ENCODE data around the gene THADA.
"Not testable (repeated sequence)": the region's sequence is repeated elsewhere in the genome, so short reads cannot be mapped to it uniquely, and the experiment has no call there.

The THADA gene

DNA sequence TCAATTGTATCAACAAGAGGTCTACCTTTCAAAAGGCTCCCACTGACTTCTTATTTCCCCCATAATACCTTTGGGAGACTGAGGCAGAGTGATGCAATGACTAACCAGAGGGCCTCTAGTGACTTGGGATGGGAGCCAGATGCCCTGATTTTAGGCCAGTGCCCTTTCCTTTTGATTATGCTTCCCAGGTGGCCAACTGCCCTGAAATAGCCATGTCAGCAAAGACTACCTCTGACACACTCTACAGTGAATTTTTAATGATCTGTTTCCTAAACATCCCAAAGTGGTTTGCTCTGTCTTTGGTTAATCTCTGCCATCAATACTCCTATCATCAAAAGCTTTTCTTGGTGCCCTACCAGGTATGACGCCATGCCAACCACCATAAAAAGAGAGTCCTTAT is 303.5 kb downstream of the THADA start:
- in situ Hi-C loops (cut with MboI; ENCODE audit: low sequenced_read_pairs) = no loop called here

DNA sequence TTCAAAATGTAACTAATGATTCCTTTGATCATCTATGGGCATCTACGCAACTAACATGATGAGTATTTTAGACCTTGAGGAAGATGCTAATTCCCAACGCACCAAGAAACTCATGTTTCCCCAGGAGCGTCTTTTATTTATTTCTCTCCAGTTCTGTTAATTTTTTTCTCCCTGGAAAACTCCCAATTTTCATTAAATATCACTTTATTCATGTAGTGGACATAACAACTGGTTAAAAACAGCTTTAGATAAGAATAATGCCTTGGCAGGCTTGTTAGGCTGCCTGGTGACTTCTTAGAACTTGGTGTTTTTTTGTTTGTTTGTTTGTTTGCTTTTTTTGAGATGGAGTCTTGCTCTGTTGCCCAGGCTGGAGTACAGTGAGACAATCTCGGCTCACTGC is 306.5 kb downstream of the THADA start:
- in situ Hi-C loops (cut with MboI; ENCODE audit: low sequenced_read_pairs) = no loop called here

DNA sequence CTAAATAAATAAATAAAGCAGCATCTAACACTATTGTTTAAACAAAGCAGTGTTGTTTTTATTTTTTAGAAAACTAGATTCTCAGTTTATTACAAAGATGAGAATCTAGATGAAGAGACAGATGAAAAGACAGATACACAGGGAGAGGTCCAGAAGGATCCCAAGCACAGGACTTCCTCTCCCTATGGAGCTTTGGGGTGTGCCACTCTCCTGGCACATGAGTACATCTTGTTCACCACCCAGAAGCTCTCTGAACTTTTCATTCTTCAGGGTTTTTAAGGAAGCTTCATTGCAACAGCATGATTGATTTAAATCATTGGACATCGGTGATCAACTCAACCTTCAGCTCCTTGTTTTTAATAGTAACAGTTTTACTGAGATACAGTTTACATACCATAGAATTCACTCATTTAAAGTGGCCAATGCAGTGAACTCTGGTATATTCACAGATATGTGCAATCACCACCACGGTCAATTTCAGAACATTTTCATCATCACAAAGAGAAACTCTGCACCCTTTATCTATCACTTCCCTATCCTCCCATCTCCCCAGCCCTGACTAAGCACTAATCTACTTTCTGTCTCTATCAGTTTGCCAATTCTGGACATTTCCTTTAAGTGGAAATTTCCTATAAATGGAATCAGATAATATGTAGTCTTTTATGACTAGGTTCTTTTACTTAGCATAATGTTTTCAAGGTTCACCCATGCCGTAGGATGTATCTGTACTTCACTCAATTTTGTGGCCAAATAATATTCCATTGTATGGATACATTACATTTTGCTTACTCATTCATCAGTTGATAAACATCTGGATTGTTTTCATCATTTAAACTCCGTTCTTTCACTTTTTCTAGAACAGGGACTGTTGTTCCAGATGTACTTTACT is 307.2 kb downstream of the THADA start:
- in situ Hi-C loops (cut with MboI; ENCODE audit: low sequenced_read_pairs) = no loop called here

DNA sequence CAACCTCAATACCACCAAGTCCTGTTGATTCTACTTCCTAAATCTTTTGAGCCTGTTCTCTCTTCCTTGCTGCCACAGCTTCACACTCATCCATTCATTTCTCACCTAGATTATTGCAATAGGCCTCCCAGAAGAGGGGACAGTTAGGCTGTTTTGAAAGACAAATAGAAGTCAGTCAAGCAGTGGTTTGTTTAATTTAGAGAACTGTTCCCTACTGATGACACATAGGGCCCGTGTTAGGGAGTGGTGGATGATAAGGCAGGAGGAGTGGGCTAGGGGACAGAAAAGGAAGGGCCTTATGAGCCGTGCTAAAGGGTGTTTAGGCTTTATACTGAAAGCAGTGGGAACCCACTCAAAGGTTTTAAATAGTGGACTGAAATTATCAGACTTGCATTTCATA is 309.9 kb downstream of the THADA start:
- in situ Hi-C loops (cut with MboI; ENCODE audit: low sequenced_read_pairs) = no loop called here

DNA sequence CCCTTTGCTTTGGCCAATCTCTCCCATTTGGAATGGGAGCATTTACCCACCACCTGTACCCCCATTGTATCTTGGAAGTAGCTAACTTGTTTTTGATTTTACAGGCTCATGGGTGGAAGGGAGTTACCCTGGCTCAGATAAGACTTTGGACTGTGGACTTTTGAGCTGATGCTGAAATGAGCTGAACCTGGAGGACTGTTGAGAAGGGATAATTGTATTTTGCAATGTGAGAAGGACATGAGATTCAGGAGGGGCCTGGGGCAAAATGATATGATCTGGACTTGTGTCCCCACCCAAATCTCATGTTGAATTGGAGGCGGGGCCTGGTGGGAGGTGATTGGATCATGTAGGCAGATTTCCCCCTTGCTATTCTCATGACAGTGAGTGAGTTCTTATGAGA is 310.9 kb downstream of the THADA start:
- in situ Hi-C loops (cut with MboI; ENCODE audit: low sequenced_read_pairs) = no loop called here

DNA sequence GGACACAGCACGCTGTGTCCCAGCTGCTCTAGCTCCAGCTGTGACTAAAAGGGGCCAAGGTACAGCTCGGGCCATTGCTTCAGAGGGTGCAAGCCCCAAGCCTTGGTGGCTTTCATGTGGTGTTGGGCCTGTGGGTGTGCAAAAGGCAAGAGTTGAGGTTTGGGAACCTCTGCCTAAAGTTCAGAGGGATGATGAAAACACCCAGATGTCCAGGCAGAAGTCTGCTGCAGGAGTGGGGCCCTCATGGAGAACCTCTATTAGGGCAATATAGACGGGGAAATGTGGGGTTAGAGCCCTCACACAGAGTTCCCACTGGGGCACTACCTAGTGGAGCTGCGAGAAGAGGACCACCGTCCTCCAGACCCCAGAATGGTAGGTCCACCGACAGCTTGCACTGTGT is 311.5 kb downstream of the THADA start:
- in situ Hi-C loops (cut with MboI; ENCODE audit: low sequenced_read_pairs) = not testable (repeated sequence)

DNA sequence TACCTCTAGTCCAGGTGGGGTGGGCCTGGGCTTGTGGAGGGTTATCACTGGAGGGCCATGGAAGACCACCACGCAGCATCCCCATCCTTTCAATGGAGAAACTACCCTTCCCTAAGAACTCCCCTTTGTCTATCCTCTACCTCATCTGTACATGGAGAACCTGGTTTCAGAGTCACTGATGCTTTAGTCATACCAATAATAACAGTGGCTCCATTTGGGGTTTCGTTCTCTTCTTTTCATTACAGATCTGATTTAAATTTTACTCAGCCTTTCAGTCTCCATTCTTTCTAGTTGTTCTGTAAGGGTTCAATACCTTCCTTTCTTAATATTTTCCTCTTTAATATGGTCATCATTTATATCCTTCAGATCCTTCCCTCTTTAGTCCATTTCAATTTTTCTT is 314.8 kb downstream of the THADA start:
- in situ Hi-C loops (cut with MboI; ENCODE audit: low sequenced_read_pairs) = no loop called here

DNA sequence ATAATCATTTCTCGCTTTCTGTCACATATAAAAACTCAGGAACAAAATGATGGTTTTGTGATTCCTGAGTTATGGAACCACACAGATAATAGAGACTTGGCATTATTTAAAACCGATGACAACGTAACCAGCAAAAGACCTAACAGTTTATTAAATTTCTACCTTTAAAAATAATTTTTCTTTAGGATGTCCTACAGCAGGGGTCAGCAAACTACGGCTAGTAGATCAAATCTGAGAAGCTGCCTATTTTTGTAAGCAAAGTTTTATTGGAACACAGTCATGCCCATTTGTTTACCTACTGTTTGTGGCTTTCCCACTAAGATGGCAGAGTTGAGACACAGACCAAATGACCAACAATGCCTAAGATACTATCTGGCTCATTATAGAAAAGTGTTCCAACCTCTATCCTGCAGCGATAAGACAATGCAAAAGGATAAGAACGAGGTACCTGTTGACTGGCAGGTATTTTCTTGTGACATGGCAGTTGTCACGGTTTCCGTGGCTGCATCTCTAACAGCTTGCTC is 316.5 kb downstream of the THADA start:
- in situ Hi-C loops (cut with MboI; ENCODE audit: low sequenced_read_pairs) = no loop called here

DNA sequence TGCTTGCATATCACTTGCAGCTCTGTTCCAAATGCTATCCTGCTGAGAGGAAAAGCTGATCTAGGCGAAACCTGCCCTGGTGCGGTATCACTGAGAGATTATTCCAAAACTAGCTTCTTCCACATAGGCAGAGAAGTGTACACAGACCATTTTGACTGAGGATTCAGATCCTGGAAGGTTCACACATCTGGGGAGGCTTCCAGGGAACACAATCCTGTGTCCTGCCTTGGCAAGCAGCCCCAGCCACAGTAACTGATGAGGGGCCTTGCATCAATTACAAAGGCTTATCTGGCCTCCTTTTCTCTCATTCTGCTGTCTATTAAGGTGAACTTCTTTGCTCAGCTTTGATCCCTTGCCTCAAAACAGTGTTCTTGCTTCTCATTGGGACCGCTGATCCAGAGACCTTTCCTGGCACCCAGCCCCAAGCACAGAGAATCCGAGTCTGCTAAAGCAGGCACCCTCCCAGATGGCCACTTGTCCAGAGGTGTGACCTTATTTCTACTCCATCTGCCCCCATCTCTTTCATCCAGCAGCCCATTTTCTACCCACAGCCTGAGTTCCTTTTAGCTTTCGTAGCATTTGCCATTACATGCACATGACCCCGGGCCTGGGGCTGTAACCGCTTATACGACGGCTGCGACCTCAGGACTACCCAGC is 317.1 kb downstream of the THADA start:
- in situ Hi-C loops (cut with MboI; ENCODE audit: low sequenced_read_pairs) = no loop called here

DNA sequence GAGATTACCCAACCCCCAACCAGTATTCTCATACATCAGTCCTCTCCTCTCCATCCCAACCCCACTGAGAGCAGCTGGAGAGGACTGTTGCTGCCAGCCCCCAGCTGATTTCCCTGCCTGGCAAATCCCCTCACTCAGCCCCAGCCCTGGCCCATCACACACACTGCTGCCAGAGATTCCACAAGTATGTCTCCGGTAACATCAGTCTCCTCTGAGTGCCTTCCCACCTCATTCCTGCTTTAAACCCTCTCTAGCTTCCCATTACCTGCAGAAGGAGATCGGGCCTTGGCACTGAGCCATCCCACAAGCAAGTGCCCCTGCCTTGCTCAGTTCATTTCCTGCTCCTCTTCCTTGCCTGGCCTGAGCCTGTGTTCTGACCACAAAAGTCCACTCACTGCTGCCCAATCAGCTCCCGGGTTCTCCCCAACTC is 318.9 kb downstream of the THADA start:
- in situ Hi-C loops (cut with MboI; ENCODE audit: low sequenced_read_pairs) = no loop called here

DNA sequence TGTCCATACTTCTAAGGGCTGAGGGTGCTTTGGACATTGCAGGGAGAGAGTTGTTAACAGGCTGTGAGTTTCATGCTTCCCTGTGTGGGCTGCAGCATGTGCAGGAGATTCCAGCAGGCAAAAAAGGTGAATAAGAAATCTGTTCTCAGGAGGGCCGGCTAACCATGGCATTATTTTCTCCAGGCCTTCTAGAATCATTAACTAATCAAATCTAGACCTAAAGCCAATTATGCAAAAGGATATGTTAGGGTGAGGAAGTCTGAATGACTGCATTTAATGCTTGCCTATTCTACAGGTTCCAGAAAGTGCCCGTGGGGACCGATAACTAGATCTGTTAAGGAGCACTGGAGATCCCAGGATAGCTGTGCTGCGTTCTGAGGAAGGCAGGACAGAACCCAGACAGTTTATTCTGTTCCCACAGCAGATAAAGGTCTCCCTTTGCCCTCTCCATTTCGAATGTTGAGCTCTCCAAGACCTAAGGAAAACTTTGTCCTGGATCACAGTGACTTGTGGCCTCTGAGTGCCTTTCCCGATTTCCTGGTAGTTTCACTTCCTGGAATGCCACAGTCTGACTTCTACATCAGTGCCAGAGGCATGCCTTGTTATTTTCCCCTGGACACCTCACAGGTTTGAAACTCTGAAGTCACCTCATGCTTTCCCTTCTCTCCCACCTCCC is 319.4 kb downstream of the THADA start:
- in situ Hi-C loops (cut with MboI; ENCODE audit: low sequenced_read_pairs) = no loop called here

DNA sequence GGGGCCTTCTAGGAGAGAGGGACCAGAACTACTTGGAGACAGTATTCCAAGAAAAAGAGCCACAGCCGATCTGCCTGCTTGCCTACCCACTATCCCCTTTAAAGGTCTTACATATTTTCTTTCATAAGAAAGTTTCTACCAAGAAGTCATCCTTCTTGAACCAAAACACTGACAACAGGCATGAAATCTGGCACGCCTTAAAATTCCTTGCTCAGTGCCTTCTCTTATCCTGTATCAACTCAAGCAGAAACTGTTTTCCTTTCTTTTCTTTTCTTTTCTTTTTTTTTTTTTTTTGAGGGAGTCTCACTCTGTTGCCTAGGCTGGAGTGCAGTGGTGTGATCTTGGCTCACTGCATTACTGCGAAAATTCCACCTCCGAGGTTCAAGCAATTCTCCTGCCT is 321.1 kb downstream of the THADA start:
- in situ Hi-C loops (cut with MboI; ENCODE audit: low sequenced_read_pairs) = no loop called here

DNA sequence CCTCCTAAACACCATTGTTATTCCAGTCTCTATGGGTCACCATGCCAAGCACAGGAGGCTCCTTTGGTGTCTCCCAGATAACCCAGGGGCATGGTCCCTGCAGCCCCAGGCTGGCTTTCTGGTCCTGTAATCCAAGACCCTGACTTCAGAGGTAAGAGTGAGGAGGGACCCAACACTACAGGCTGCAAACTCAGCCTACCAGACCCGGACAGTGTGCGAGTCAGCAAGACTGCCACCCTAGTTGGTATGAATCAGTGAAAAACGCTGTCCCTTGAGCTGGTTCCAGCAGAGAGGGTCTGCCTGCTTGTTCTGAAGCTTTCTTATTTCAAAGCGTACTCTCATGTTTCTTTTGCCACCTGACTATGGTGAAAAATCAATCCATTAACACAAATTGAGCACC is 321.8 kb downstream of the THADA start:
- in situ Hi-C loops (cut with MboI; ENCODE audit: low sequenced_read_pairs) = no loop called here

DNA sequence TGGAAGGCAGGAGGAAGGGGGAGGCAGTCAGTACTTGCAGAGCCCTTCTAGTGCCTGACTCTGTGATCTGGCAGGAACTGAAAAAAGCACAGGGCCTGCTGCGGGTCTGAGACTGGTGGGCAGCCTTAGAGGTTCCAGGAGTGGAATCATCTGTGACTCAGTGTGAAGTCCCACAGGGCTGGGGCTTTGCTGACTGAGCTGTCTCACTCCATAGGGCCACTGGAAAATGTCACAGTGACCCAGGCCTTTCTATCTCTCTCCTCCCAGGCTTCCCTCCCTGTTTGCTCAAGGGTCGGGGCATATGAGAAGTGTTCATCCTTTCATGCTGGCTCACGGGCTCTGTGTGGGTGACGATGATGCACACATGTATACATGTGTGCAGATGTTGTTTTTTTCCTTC is 322.3 kb downstream of the THADA start:
- in situ Hi-C loops (cut with MboI; ENCODE audit: low sequenced_read_pairs) = no loop called here

DNA sequence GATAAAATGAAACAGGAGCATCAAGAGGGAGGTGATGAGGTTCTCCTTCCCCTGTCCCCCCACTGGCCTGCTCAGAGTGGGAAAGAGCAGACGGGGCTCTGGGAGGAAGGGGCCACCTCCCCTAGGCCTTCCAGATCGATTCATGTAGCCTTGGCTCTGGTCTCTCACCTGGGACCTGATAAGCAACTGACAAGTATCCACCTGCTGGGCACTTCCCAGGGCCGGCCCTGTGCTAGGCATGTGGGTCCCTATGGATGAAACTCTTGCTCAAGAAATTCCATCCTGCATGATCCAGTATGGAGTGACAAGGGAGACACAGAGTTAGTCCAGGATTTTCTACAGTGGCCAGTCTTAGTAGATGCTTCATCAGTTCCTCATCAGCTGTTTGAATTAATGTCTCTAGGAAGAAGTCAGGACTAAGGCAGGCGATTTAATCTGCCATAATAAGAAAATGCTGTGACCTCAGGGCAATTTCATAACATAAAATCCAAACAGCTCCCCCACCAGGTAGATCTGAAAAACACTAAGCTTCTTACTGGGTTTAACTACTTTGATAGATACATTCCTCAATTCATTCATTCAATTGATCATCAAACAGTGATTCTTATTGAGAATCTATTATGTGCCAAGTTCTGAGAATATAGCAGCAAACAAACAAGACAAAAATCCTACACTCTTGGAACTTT is 324.8 kb downstream of the THADA start:
- in situ Hi-C loops (cut with MboI; ENCODE audit: low sequenced_read_pairs) = no loop called here

DNA sequence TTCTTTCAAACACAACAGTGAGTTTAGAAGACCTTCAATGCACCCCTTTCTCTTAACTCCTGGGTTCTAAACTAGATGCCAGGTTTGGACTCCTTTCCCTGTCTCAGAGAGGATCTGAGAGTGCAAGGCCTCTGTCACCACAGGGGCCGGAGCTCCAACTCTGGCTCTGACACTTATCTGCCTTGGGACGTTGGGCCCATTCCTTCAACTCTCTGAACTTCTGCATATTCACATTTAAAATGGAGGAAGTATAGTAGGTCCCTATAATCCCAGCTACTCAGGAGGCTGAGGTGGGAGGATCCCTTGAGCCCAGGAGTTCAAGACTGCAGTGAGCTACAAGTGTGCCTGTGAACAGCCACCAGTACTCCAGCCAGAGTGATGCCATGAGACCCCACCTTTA is 325.4 kb downstream of the THADA start:
- in situ Hi-C loops (cut with MboI; ENCODE audit: low sequenced_read_pairs) = no loop called here

DNA sequence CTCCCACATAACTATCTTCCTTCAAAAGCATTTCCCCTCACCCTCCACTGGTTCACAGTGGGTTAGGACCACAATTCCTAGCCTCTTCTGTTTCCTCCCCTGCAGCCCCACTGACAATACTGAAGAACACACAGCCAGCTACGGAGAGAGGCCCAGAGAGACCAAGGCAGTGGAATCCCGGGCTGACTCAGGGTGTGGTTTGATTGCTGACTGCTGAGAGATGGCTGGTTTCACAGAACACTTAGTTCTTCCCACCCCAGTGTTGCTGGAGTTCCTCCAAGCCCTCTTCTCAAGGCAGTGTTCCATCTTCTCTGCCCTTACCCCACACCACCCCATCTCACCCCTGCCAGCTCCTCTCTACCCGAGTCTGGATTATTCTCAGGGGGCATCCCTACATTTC is 326.1 kb downstream of the THADA start:
- in situ Hi-C loops (cut with MboI; ENCODE audit: low sequenced_read_pairs) = no loop called here

DNA sequence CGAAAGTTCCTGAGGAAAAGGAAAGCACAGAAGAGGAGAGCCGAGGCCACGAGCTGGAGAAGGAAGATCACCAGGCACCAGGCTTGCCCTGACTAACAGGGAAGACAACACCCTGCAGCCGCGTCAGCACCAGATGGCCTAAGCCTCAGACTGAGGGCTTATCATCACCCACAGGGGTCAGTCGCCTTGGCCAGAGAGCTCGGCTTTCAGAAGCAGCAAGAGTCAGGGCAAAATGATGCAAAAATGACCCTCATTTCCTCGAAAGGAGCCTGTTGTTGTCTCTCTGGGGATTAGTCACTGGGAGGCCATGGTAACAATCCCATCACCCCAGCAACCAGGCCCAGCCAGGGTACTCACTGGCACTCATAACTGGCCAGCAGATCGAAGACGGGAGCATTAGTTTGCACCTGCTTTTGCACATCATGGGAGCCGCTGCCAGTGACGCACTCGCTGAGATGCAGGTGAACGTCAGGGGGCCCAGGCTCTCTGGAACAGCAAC is 326.7 kb downstream of the THADA start:
- in situ Hi-C loops (cut with MboI; ENCODE audit: low sequenced_read_pairs) = no loop called here

DNA sequence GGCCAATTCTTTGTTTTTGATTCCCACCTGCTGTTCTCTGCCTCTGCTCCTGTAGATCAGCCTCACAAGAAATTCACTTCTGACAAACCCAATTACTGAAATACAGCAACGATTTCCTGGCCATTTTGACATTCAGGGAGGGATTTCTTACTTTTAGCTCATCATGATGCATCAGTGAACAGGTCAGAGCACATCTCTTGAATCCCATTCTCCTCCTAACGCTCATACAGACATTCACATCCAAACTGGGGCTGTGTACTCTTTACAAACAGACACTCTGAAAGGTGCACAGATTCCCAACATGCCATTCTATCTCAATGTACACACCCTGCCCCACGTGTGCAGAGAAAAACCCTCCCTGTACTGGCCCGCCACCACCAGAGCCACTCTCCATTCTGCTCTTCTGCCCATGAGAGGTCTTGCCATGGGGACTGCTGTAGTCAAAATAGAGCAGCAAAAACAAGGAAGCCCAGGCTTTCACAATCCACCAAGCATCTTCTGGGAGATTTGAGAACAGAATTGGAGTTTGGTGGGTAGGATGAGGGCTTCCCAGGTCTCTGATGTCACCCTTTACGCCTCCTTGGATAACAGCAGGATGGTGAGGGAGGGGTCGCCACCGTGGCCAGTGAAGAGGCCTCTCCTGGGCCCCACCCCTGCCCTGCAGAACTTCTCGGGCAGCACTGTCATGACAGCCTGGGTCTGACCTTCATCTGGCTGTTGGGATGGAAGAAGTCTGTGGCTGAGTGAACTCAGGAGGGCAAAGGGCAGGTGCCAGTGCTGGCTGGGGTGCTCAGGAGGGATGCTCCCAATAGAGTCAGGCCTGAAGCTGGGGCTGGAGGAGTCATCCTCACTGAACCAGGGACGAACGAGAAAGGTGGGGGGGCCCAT is 327.5 kb downstream of the THADA start:
- in situ Hi-C loops (cut with MboI; ENCODE audit: low sequenced_read_pairs) = no loop called here

DNA sequence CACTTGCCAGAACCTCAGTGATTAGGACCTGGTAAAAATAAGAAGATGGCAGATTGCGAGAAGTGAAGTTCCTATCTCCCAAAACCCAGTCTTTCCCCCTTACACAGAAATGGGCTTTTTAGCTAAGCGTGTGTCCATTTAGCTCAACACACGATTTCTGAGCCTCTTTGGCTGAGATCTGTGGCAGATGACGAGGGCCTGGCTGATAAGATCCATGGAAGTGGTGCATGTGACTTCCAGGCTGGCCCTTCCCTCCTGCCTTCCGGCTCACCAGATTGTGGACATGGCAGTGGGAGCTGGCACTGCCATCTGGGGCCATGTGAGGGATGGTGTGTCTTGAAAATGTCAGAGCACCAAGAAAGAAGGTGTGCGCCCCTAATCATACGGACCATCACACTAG is 328.5 kb downstream of the THADA start:
- in situ Hi-C loops (cut with MboI; ENCODE audit: low sequenced_read_pairs) = no loop called here
